Frontal cortex (tissue), 4 donors: Measurements from ENCODE around the gene SHISA7. TPM values are rescaled to one million over a fixed set of nuclear protein-coding genes. Genes with fewer than 3 reads are reported as not detected.
"Not testable (repeated sequence)": the region's sequence is repeated elsewhere in the genome, so short reads cannot be mapped to it uniquely, and the experiment has no call there.

Experiments used
- DNase-seq, 2 donors: peaks; one replicate each; pipeline ENCODE4 v3.0.0; 2012; ENCODE audit warnings: low spot score in 2 of 2
- FAIRE-seq: peaks from 2 replicates; lab custom pipeline; 2012; peaks lifted over from hg19 to GRCh38; lab: Jason Lieb, UNC
- total RNA-seq: library from RNA; depleted of rRNA; stranded (reverse); fragments of >200 nt; gene quantifications from one replicate; pipeline ENCODE4 v1.2.3, GENCODE V29; 2014
- donor health status: control.
- donor health status: control.
- donor health status: control.

The SHISA7 gene
- total RNA-seq, 1 donor from 2014 or later = 4.5 TPM

GRCh38 chr19:55451965-55452748, 9.1 kb upstream of the SHISA7 start:
- FAIRE-seq = no peak
- peak; percentile 63 to 77 for DNase-seq

GRCh38 chr19:55451163-55451964, 8.3 kb upstream of the SHISA7 start:
- FAIRE-seq (no peak), DNase-seq (peak in 1 of 2 donors; percentile 59)

GRCh38 chr19:55449469-55449868, 6.4 kb upstream of the SHISA7 start:
- no peak for FAIRE-seq
- no peak for DNase-seq

- DNase-seq, FAIRE-seq: not testable (repeated sequence)
Measured at GRCh38 chr19:55448175-55448490, 5.0 kb upstream of the SHISA7 start.

- DNase-seq (peak; percentile 71), FAIRE-seq (no peak)
Measured at GRCh38 chr19:55447421-55448174, 4.5 kb upstream of the SHISA7 start.

GRCh38 chr19:55446060-55446459, 3.0 kb upstream of the SHISA7 start:
- FAIRE-seq = no peak
- DNase-seq = no peak

GRCh38 chr19:55444646-55445045, 1.5 kb upstream of the SHISA7 start:
- DNase-seq (no peak), FAIRE-seq (no peak)

GRCh38 chr19:55443824-55444480, 852 bp upstream of the SHISA7 start:
- DNase-seq (no peak), FAIRE-seq (no peak)

GRCh38 chr19:55442372-55442961, 633 bp downstream of the SHISA7 start:
- FAIRE-seq (no peak), DNase-seq (peak; percentile 64 to 79)

- DNase-seq (no peak), FAIRE-seq (no peak)
Measured at GRCh38 chr19:55441692-55442321, 1.3 kb downstream of the SHISA7 start.

GRCh38 chr19:55441319-55441691, 1.8 kb downstream of the SHISA7 start:
- DNase-seq (no peak), FAIRE-seq (no peak)

GRCh38 chr19:55440411-55441105, 2.5 kb downstream of the SHISA7 start:
- no peak for FAIRE-seq
- no peak for DNase-seq

GRCh38 chr19:55439052-55439451, 4.0 kb downstream of the SHISA7 start:
- no peak for DNase-seq
- FAIRE-seq = no peak

- no peak for FAIRE-seq
- no peak for DNase-seq
Measured at GRCh38 chr19:55437410-55437809, 5.7 kb downstream of the SHISA7 start.

GRCh38 chr19:55436847-55437246, 6.3 kb downstream of the SHISA7 start:
- DNase-seq = no peak
- no peak for FAIRE-seq

GRCh38 chr19:55435020-55435419, 8.1 kb downstream of the SHISA7 start:
- no peak for FAIRE-seq
- no peak for DNase-seq

- no peak for DNase-seq
- no peak for FAIRE-seq
Measured at GRCh38 chr19:55434356-55434919, 8.7 kb downstream of the SHISA7 start.

- FAIRE-seq = no peak
- DNase-seq = no peak
Measured at GRCh38 chr19:55433292-55433691, 9.8 kb downstream of the SHISA7 start.
